Measurements from ENCODE around the gene ARID5B. TPM values are rescaled to one million over a fixed set of nuclear protein-coding genes. Genes with fewer than 3 reads are reported as not detected.
A peak's percentile ranks its signal among the peaks of the same experiment; 100 is the strongest.

ARID5B gene
- total and polyA plus RNA-seq, 2 donors (not counting 1 experiment from before 2014, with no cell fraction given), result 22.4 to 237 TPM

DNA sequence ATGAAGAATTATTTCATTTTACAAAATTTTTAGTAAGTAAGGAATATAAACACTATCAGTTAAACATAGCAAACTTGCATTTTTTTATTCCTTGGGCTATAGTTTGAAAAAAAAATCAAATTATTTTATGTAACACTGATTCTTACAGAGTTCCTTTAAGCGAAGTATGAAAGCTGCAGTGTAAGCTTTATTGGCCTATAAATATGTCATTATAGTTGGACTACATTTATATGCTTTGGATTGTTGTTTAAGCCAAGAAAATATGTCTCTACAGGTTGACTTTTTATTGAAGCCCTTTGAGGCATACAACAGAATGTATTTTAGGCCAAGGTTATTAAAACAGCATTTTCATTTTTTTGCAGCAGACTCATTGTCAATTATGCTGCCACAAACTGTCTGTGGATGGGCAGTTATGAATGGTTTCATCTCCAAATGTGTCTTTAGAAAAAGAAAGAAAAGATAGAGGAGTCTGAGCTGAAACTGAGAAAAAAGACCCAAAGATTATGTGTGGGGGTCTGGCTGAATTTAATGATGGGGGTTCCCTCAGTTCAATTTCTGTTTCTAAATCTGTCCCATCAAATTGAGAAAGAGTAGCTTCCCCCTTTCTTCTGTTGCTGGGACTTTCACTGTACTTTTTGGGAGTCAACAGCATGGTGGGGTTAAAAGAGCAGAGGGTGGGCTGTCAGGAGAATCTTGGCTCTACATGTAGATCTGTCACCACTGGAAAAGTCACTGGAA, 43.1 kb downstream of the ARID5B start:
- peak overlapping the region; percentile 36 for H3K4me3 Mint-ChIP-seq
- Histone ChIP-seq H3K36me3 (replicated peaks in 1 of 2; ENCODE audit: control extremely low read depth in 1 of 2, control insufficient read depth in 1 of 2, extremely low read depth in 1 of 2, insufficient read depth in 2 of 2, low read length in 1 of 2) (peaks cover 2 to 57% of the 10 kb centered on the region in 2 experiments), H3K4me3 (ENCODE audit: control extremely low read depth in 1 of 5, extremely low read depth in 1 of 5, insufficient read depth in 1 of 5, low read depth in 2 of 5, low read length in 4 of 5) (no peak overlapping the region), H4K20me1 (ENCODE audit: control insufficient read depth, insufficient read depth, low read length, poor library complexity, severe bottlenecking) (no peaks in the 10 kb centered on the region), H3K4me2 (replicated peaks; ENCODE audit: low read depth, low read length, poor library complexity, severe bottlenecking) (peak overlapping the region; percentile 21), H3K79me2 (ENCODE audit: control insufficient read depth, insufficient read depth, low read length) (peaks cover 94% of the 10 kb centered on the region), H3K27me3 (replicated peaks in 1 of 4; ENCODE audit: control extremely low read depth in 1 of 4, control insufficient read depth in 3 of 4, insufficient read depth in 4 of 4, low read length in 3 of 4) (no peaks in the 10 kb centered on the region), H3K9ac (ENCODE audit: low read length) (no peak overlapping the region), H3K27ac (ENCODE audit: low read length in 2 of 2) (peak overlapping the region; percentile 86 to 91), H3K9me3 (ENCODE audit: control extremely low read depth in 1 of 3, control insufficient read depth in 2 of 3, insufficient read depth in 1 of 3, low read length in 2 of 3) (no peaks in the 10 kb centered on the region), H2AFZ (ENCODE audit: insufficient read depth, low read depth, low read length, poor library complexity, severe bottlenecking) (no peak overlapping the region), H3K4me1 (ENCODE audit: control insufficient read depth in 2 of 2, insufficient read depth in 2 of 2, low read length in 2 of 2) (peaks cover 51 to 54% of the 10 kb centered on the region in 2 donors)
- intact Hi-C loops (cut with micrococcal nuclease), result no loop called here
- no peaks in the 10 kb centered on the region for H3K9me3 Mint-ChIP-seq (ENCODE audit: insufficient read depth)
- no peaks in the 10 kb centered on the region for H3K27me3 Mint-ChIP-seq
- no peak for TF ChIP-seq CTCF (IDR thresholded peaks at IDR 0.05)
- TF ChIP-seq EZH2 (IDR thresholded peaks at IDR 0.05; ENCODE audit: borderline replicate concordance, insufficient read depth, low read depth, low read length, poor library complexity, severe bottlenecking), result no peak
- H3K4me1 Mint-ChIP-seq, result peaks cover 47% of the 10 kb centered on the region
- peak overlapping the region; percentile 67 for H3K27ac Mint-ChIP-seq
- DNase-seq, result peak; percentile 21
- WGBS (ENCODE audit: insufficient coverage), result no CpG with 5 or more reads among the region's 1 CpG
- no peak for ATAC-seq (ENCODE audit: low read depth)
- ChIA-PET POLR2A (no interaction called here), CTCF (interaction anchor here (1.0 to 2.3 kb wide), 5 partner anchors 11 to 94 kb away, joined by 3 to 8 read pairs (median 5); no protein-coding TSS in a partner anchor)

DNA sequence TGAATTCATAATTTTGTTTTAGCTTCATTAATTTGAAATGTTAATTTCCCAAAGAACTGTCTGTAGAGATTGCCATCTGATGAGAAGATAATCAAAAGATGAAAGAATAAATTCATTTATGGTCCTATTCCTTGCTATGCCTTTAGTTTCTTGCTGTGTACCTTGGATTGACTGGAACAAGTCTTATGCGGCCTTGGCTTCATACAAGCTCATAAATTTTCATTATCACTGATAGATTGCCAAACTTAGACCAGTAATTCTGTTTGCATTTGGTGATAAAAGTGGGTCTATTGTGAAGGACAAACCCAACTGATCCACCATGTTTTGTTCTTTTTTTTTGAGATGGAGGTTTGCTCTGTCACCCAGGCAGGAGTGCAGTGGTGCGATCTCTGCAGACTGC, 48.2 kb downstream of the ARID5B start:
- intact Hi-C loops (cut with micrococcal nuclease), result no loop called here
- WGBS (ENCODE audit: insufficient coverage), result 100% methylated on average over 1 of the region's 2 CpGs
- CTCF ChIA-PET, result no interaction called here

More for the DNA sequence above, 48.2 kb downstream of the ARID5B start:
- H4K20me1 ChIP-seq (ENCODE audit: control insufficient read depth, insufficient read depth, low read length, poor library complexity, severe bottlenecking), result no peaks in the 10 kb centered on the region
- Mint-ChIP-seq H3K9me3 (ENCODE audit: insufficient read depth) (no peaks in the 10 kb centered on the region), H3K4me3 (no peak overlapping the region), H3K27ac (peak overlapping the region; percentile 50), H3K4me1 (peaks cover 39% of the 10 kb centered on the region), H3K27me3 (no peaks in the 10 kb centered on the region)
- peaks cover 97% of the 10 kb centered on the region for H3K79me2 ChIP-seq (ENCODE audit: control insufficient read depth, insufficient read depth, low read length)
- no peak for DNase-seq
- H3K36me3 ChIP-seq (replicated peaks in 1 of 2; ENCODE audit: control extremely low read depth in 1 of 2, control insufficient read depth in 1 of 2, extremely low read depth in 1 of 2, insufficient read depth in 2 of 2, low read length in 1 of 2), result peaks cover 2 to 75% of the 10 kb centered on the region in 2 experiments
- H3K27me3 ChIP-seq (replicated peaks in 1 of 4; ENCODE audit: control extremely low read depth in 1 of 4, control insufficient read depth in 3 of 4, insufficient read depth in 4 of 4, low read length in 3 of 4), result no peaks in the 10 kb centered on the region
- POLR2A ChIA-PET, result interaction anchor here (1.0 kb wide), 1 partner anchor 15 kb away, joined by 3 read pairs; no protein-coding TSS in a partner anchor
- no peak for ATAC-seq (ENCODE audit: low read depth)
- no peak overlapping the region for H3K4me2 ChIP-seq (replicated peaks; ENCODE audit: low read depth, low read length, poor library complexity, severe bottlenecking)
- no peak overlapping the region for H3K9ac ChIP-seq (ENCODE audit: low read length)
- H3K27ac ChIP-seq (ENCODE audit: low read length in 2 of 2), result no peak overlapping the region
- H3K4me1 ChIP-seq (ENCODE audit: control insufficient read depth in 2 of 2, insufficient read depth in 2 of 2, low read length in 2 of 2), result peaks cover 18% of the 10 kb centered on the region in 2 donors
- no peaks in the 10 kb centered on the region for H3K9me3 ChIP-seq (ENCODE audit: control extremely low read depth in 1 of 3, control insufficient read depth in 2 of 3, insufficient read depth in 1 of 3, low read length in 2 of 3)
- H2AFZ ChIP-seq (ENCODE audit: insufficient read depth, low read depth, low read length, poor library complexity, severe bottlenecking), result no peak overlapping the region
- TF ChIP-seq EZH2 (IDR thresholded peaks at IDR 0.05; ENCODE audit: borderline replicate concordance, insufficient read depth, low read depth, low read length, poor library complexity, severe bottlenecking), result no peak
- no peak for TF ChIP-seq CTCF (IDR thresholded peaks at IDR 0.05)
- H3K4me3 ChIP-seq (ENCODE audit: control extremely low read depth in 1 of 5, extremely low read depth in 1 of 5, insufficient read depth in 1 of 5, low read depth in 2 of 5, low read length in 4 of 5), result no peak overlapping the region

All from B cell (primary cell).